Immature natural killer cell (primary cell): Measurements from ENCODE around the gene GSTA4. TPM values are rescaled to one million over a fixed set of nuclear protein-coding genes. Genes with fewer than 3 reads are reported as not detected.

Source experiments
- DNase-seq, 3 donors: peaks; one replicate each; pipeline ENCODE4 v3.0.0; 2022; ENCODE audit warnings: mixed read lengths in 1 of 3
- H3K27ac Mint-ChIP-seq, 6 donors: one replicate each; pipeline ENCODE4 v1.8.0; 2020; ENCODE audit warnings: mixed read lengths in 6 of 6, mild to moderate bottlenecking in 5 of 6, inconsistent platforms in 4 of 6, moderate library complexity in 3 of 6
- H3K27me3 Mint-ChIP-seq, 3 donors: one replicate each; pipeline ENCODE4 v1.8.0; 2020 to 2021; ENCODE audit warnings: low read depth in 3 of 3, mild to moderate bottlenecking in 3 of 3, mixed read lengths in 3 of 3, moderate library complexity in 3 of 3, inconsistent platforms in 1 of 3
- H3K36me3 Mint-ChIP-seq, 3 donors: one replicate each; pipeline ENCODE4 v1.8.0; 2020; ENCODE audit warnings: mixed read lengths in 3 of 3, inconsistent platforms in 2 of 3, mild to moderate bottlenecking in 2 of 3
- H3K4me1 Mint-ChIP-seq, 2 donors: one replicate each; pipeline ENCODE4 v1.8.0; 2020; ENCODE audit warnings: inconsistent platforms in 2 of 2, mild to moderate bottlenecking in 2 of 2, mixed read lengths in 2 of 2, moderate library complexity in 1 of 2
- H3K4me3 Mint-ChIP-seq, 5 donors: one replicate each; pipeline ENCODE4 v1.8.0; 2020; ENCODE audit warnings: mild to moderate bottlenecking in 5 of 5, mixed read lengths in 5 of 5, inconsistent platforms in 3 of 5, moderate library complexity in 3 of 5
- H3K9me3 Mint-ChIP-seq, 6 donors: one replicate each; pipeline ENCODE4 v1.8.0; 2020; ENCODE audit warnings: mild to moderate bottlenecking in 6 of 6, mixed read lengths in 6 of 6, inconsistent platforms in 4 of 6, moderate library complexity in 3 of 6
- polyA plus RNA-seq, 3 donors: library from polyadenylated mRNA; unstranded; fragments of 300-500 nt; fragmentation: Illumina TruSeq; gene quantifications; one replicate each; pipeline ENCODE4 v1.2.3, GENCODE V29; 2021

The GSTA4 gene
- polyA plus RNA-seq, 3 donors from 2014 or later, result 5.3 to 6.4 TPM; not detected in 1

DNA sequence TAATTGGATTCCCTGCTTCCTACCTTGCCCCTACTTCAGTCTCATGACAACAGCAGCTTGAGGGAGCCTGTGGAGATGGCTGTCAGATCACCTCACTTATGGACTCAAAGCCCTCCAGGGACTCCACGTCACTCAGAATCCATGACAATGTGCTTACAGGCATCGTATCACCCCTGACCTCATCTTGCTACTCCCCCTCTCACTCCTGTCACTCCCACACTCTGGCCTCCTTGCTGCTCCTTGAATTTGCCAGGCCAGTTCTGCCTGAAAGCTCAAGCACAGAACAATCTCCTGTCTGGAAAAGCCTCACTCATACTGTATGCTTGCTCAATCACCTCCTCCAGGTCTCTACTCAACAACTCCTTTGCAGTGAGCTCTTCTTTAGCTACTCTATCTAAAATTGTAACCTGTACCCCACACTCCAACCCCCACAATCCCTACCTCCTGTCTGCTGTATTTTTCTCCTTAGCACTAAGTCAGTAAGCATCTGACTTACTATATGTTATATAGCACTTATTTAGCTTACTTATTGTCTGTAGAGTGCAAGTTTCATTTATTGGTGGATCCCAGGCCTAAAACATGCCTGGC, 10.7 kb upstream of the GSTA4 start:
- Mint-ChIP-seq H3K4me1 (no peaks in the 10 kb centered on the region), H3K27ac (peak overlapping the region in 1 of 6 donors; percentile 10), H3K36me3 (peaks cover 36 to 63% (median 42%) of the 10 kb centered on the region in 3 donors), H3K4me3 (no peak overlapping the region), H3K9me3 (no peaks in the 10 kb centered on the region), H3K27me3 (peaks cover 0 to 2% (median 0%) of the 10 kb centered on the region in 3 donors)
- no peak for DNase-seq

DNA sequence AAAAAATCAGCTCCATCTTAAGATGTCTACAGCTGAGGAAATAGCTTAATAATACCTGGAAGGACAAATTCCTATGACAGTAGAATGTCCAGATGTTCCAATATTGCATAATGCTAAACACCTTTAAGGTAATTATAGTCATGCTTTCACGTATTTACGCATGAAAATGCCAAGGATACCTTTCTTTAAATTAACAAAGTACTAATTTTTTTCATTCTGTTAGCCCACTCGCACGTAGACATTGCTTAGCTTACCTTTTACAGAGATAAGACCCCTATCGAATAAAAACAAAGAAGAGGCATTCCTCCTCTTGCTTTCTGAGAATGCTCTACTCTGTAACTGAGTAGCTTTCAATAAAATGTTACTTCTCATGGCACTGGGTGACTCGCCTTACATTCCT, 4.4 kb upstream of the GSTA4 start:
- DNase-seq, result no peak
- Mint-ChIP-seq H3K36me3 (peaks cover 4 to 9% (median 6%) of the 10 kb centered on the region in 3 donors), H3K27me3 (peaks cover 17 to 26% (median 20%) of the 10 kb centered on the region in 3 donors), H3K4me3 (no peak overlapping the region), H3K27ac (no peak overlapping the region), H3K4me1 (peaks cover 22 to 29% of the 10 kb centered on the region in 2 donors), H3K9me3 (peaks cover 0 to 6% (median 0%) of the 10 kb centered on the region in 6 donors)

DNA sequence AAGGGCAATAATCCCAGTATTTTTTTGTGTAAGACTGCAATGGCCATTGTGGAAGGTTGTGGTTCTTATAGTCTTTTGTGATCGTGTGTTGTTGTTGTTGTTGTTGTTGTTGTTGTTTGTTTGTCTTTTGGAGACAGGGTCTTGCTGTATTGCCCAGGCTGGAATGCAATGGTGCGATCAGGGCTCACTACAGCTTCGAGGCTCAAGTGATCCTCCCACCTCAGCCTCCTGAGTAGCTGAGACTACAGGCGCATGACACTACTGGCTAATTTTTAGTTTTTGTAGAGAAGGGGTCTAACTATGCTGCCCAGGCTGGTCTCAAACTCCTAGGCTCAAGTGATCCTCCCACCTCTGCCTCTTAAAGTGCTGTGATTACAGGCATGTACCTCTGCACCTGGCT, 3.5 kb upstream of the GSTA4 start:
- Mint-ChIP-seq H3K4me1 (peaks cover 23 to 38% of the 10 kb centered on the region in 2 donors), H3K27me3 (peaks cover 18 to 28% (median 22%) of the 10 kb centered on the region in 3 donors), H3K9me3 (peaks cover 0 to 6% (median 0%) of the 10 kb centered on the region in 6 donors), H3K4me3 (no peak overlapping the region), H3K27ac (no peak overlapping the region), H3K36me3 (peaks cover 0 to 4% (median under 1%) of the 10 kb centered on the region in 3 donors)
- DNase-seq, result no peak

DNA sequence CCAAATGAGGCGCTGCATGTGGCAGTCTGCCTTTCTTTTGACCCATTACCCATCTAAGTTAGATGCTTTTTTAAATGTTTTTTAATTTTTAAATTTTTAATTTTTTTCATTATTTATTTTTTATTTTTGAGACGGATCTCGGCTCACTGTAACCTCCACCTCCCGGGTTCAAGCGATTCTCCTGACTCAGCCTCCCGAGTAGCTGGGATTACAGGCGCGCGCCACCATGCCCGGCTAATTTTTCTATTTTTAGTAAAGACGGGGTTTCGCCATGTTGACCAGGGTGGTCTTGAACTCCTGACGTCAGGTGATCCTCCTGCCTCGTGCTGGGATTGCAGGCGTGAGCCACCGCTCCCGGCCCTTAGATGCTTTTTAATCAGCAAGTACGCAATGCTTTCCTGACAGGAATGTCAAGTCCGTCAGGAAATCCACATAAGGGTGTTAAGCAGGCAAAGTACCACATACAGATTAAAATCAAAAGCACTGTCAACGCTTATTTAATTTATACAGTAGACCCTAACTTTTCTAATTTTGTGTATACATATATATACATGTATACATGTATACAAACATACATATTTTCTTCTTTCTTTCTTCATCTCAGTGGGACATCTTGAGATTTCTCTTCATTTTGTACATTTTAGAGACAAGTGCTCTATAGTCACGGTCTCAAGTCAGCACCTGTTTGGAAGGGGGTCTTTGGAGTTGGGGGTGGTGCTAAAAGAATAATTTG, 995 bp upstream of the GSTA4 start:
- H3K27ac Mint-ChIP-seq, result peak overlapping the region; percentile 88 to 100 (median 97)
- H3K4me3 Mint-ChIP-seq, result peak overlapping the region; percentile 90 to 99 (median 92)
- peaks cover 0 to 4% (median 2%) of the 10 kb centered on the region in 3 donors for H3K36me3 Mint-ChIP-seq
- H3K27me3 Mint-ChIP-seq, result peaks cover 18 to 28% (median 22%) of the 10 kb centered on the region in 3 donors
- H3K4me1 Mint-ChIP-seq, result peaks cover 23 to 41% of the 10 kb centered on the region in 2 donors
- H3K9me3 Mint-ChIP-seq, result peaks cover 0 to 6% (median 0%) of the 10 kb centered on the region in 6 donors
- peak in 2 of 3 donors; percentile 38 to 45 for DNase-seq

DNA sequence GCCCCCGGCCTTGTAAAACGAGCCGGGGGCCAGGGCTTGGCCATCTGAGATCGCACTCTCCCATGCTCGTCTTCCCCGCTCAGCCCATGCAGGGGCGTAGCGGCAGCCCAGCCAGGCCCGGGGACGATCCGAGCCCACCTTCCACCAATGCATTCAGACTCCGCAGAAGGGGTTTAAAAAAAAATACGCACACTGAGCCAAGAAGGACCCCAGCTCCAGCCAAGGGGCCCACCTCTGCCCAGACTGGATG, 320 bp downstream of the GSTA4 start:
- no peak for DNase-seq
- Mint-ChIP-seq H3K27ac (peak overlapping the region; percentile 88 to 100 (median 97)), H3K4me3 (peak overlapping the region; percentile 90 to 99 (median 92)), H3K36me3 (peaks cover 4 to 6% (median 4%) of the 10 kb centered on the region in 3 donors), H3K4me1 (peaks cover 23 to 41% of the 10 kb centered on the region in 2 donors), H3K27me3 (peaks cover 18 to 26% (median 22%) of the 10 kb centered on the region in 3 donors), H3K9me3 (peaks cover 0 to 6% (median 0%) of the 10 kb centered on the region in 6 donors)

DNA sequence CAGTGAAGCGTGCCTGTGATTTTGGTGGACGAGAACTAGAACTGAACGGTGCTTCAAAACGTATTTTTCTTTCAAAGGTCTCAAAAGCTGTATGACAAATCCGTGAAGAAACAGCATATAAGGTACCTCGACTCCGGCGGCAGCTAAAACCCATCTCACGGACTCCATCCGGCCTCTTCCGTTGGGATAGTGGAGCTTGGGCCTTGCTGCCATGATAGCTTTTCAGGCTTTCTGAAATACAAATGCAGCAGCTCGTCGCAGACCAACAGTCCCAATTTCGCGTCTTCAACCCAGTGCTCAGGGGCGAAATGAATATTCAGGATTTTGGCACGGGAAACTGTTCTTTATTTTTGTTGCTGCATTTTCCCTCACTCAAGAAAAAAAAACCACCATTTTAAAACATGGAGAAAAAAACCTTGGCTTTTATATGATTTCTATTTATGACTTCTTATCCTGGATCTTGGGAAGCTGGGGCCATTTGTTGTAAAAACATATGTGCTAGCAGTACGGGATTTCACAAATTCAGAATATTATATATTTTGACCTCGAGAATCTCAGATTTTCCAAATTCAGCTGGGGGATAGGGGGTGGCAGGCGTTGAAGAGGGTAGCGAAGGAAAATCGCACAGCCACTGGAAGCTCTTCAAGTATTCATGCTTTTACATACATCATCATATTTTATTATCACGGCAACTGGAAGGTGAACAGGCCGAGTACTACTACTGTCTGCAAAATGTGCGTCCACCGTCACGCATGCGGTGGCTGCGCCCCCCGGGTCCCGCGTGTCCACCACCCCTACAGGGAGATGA, 849 bp downstream of the GSTA4 start:
- peaks cover 4 to 8% (median 6%) of the 10 kb centered on the region in 3 donors for H3K36me3 Mint-ChIP-seq
- peak overlapping the region; percentile 88 to 100 (median 97) for H3K27ac Mint-ChIP-seq
- peaks cover 0 to 6% (median 0%) of the 10 kb centered on the region in 6 donors for H3K9me3 Mint-ChIP-seq
- peaks cover 18 to 26% (median 22%) of the 10 kb centered on the region in 3 donors for H3K27me3 Mint-ChIP-seq
- peaks cover 23 to 41% of the 10 kb centered on the region in 2 donors for H3K4me1 Mint-ChIP-seq
- H3K4me3 Mint-ChIP-seq, result peak overlapping the region; percentile 90 to 99 (median 92)
- DNase-seq, result no peak

DNA sequence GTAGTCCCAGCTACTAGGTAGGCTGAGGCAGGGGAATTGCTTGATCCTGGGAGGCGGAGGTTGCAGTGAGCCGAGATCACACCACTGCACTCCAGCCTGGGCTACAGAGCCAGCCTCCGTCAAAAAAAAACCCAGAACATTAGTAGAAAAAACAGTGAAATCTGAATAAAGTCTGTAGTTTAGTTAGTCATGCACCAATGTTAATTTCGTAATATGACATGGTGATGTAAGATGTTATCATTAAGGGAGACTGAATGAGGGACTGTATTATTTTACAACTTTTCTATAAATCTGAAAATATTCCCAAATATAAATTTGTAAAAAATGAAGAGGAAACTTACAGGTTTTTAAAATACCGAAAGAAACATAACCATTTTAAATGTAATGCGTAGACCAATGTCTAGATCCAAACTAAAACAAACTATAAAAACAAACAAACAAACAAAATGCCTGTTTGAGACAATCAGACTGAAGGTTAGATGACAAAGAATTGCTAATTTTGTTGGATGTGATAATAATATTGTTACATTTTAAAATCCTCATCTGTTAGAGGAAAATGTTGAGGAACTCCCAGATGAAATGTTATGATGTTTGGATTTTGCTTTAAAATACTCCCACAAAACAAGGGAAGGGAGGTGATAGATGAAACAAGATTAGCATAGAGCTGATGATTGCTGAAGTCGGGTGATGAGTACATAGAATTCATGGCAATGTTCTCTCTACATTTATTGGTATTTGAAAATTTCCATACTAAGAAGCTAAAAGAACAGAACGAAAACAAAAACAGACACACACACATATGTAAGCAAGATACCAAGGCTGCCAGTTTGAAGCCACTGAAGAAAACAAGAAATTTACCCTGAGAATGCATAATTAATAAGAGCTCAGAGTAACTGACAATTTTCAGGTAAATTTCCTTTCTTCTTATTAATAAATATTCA, 1.8 kb downstream of the GSTA4 start:
- H3K4me1 Mint-ChIP-seq, result peaks cover 23 to 43% of the 10 kb centered on the region in 2 donors
- DNase-seq, result no peak
- H3K27ac Mint-ChIP-seq, result no peak overlapping the region
- peaks cover 0 to 6% (median 0%) of the 10 kb centered on the region in 6 donors for H3K9me3 Mint-ChIP-seq
- peaks cover 16 to 30% (median 22%) of the 10 kb centered on the region in 3 donors for H3K27me3 Mint-ChIP-seq
- H3K36me3 Mint-ChIP-seq, result peaks cover 6 to 13% (median 9%) of the 10 kb centered on the region in 3 donors
- H3K4me3 Mint-ChIP-seq, result peak overlapping the region in 4 of 5 donors; percentile 36 to 57 (median 44)

DNA sequence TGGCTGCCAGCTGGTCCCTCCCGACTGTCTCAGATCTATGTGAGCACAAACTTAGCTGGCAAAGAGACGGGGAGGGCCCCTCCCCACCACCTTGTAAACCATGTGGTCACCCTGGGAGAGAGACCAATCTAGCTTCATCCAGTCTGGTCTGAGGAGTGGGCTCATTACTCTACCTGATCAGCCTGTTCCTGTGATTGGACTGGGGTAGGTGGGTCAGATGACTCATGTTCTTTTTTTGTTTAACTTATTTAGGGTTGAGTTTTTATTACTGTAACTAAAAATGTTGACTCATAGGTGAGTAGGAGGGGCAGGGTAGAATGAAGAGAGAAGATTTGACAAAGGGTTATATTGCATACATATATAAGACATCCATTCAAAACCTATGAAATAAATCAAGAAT, 4.7 kb downstream of the GSTA4 start:
- peaks cover 0 to 2% (median 0%) of the 10 kb centered on the region in 6 donors for H3K9me3 Mint-ChIP-seq
- H3K4me1 Mint-ChIP-seq, result peaks cover 13 to 30% of the 10 kb centered on the region in 2 donors
- peaks cover 8 to 16% (median 11%) of the 10 kb centered on the region in 3 donors for H3K27me3 Mint-ChIP-seq
- no peak overlapping the region for H3K27ac Mint-ChIP-seq
- peaks cover 6 to 10% (median 9%) of the 10 kb centered on the region in 3 donors for H3K36me3 Mint-ChIP-seq
- DNase-seq, result no peak
- H3K4me3 Mint-ChIP-seq, result no peak overlapping the region

DNA sequence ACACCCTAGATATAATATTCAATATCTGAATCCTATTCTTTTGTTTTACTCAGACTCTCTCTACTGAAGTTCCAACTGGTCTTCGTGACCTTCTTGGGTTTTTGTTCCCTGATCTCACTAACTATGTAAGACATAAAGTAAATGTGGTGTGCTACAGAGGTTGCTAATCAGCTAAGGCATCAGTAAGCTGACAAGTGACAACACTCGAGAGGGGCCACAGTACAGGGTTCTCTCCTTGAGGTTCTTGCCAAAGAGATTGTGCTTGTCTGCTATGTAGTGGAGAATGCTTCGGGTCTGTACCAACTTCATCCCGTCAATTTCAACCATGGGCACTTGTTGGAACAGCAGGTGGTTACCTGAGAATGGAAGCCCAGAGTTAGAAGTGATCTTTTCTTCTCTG, 9.9 kb downstream of the GSTA4 start:
- DNase-seq, result no peak
- Mint-ChIP-seq H3K27me3 (peaks cover 8 to 17% (median 14%) of the 10 kb centered on the region in 3 donors), H3K9me3 (no peaks in the 10 kb centered on the region), H3K4me1 (peaks cover 31 to 39% of the 10 kb centered on the region in 2 donors), H3K36me3 (peaks cover 5 to 16% (median 10%) of the 10 kb centered on the region in 3 donors), H3K4me3 (peak overlapping the region in 4 of 5 donors; percentile 70 to 77 (median 72)), H3K27ac (no peak overlapping the region)

DNA sequence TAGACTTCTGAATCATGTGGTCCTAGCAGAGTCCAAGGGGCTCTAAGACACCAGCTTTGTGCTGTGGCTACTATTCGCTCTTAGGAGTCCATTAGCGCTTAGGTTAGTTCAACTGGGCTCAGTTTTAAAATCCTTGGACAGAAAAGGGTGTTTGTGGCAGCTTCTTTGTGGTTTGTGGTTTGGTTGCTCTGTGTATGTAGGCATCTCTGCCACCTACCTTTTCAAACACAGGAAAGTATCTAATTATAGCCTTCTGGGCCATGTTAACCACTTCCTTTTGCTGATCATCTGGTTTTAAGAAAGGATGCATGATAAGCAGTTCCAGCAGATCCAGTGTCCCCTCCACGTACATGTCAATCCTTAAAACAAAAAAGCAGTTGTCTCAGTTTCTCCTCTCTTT, 10.8 kb downstream of the GSTA4 start:
- peaks cover 1 to 15% (median 8%) of the 10 kb centered on the region in 3 donors for H3K36me3 Mint-ChIP-seq
- peaks cover 31 to 39% of the 10 kb centered on the region in 2 donors for H3K4me1 Mint-ChIP-seq
- peak; percentile 72 to 77 (median 76) for DNase-seq
- H3K4me3 Mint-ChIP-seq, result peak overlapping the region; percentile 67 to 77 (median 71)
- peak overlapping the region in 3 of 6 donors; percentile 1 to 29 (median 6) for H3K27ac Mint-ChIP-seq
- no peaks in the 10 kb centered on the region for H3K9me3 Mint-ChIP-seq
- peaks cover 8 to 17% (median 14%) of the 10 kb centered on the region in 3 donors for H3K27me3 Mint-ChIP-seq

DNA sequence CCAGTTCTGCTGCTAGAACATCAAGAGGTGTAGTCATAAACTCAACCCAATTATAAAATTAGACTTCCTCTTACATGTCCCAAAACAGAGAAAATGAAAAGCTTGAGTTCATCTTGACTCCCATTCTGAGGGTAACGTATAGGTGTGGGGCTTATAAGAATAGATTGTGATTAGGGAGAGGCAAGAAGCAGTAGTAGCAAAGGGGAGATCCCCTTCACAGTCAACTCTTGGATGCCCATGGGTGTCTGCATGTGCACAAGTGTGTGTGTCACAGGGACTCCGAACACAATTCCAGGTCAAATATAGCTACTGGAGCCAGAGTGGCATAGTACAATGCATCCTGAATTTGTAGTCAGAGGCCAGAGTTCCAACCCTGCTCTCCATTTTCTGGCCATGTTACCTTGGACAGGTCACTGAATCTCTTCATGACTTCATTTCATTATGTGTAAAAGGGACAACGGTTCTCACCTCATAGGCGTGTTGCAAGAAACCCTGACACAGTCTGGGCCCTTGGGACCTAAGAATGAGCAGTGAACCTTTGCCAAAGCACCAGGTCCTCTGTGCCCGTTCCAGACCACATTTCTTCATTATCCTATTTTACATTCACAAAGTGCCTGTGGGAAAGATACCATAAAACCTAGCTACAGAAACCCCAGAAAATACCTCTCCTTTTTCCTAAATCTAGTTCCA, 11.8 kb downstream of the GSTA4 start:
- Mint-ChIP-seq H3K4me1 (peaks cover 31 to 38% of the 10 kb centered on the region in 2 donors), H3K4me3 (peak overlapping the region in 4 of 5 donors; percentile 67 to 77 (median 72)), H3K36me3 (peaks cover 0 to 8% (median 6%) of the 10 kb centered on the region in 3 donors), H3K27me3 (peaks cover 10 to 14% (median 14%) of the 10 kb centered on the region in 3 donors), H3K27ac (no peak overlapping the region), H3K9me3 (no peaks in the 10 kb centered on the region)
- DNase-seq, result no peak

DNA sequence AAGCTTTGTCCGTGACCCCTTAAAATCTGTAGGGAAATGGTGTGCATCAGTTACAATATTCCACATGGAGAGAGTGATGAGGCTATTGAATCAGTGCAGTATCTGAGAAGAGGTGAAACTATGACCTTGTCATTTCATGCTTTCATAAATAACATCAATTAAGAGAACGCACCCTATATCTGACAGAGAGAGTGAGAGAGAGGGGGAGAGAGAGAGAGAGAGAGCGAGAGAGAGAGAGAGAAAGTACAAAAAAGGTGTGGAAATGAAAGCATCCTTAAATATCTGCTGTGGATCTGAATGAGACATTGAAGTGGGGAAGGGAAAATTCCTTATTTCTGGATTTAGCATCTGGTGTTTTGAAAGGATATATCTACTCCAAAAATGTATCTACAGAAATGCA, 12.4 kb downstream of the GSTA4 start:
- H3K4me3 Mint-ChIP-seq, result peak overlapping the region in 1 of 5 donors; percentile 33
- no peak for DNase-seq
- no peaks in the 10 kb centered on the region for H3K9me3 Mint-ChIP-seq
- no peak overlapping the region for H3K27ac Mint-ChIP-seq
- peaks cover 31 to 33% of the 10 kb centered on the region in 2 donors for H3K4me1 Mint-ChIP-seq
- H3K27me3 Mint-ChIP-seq, result peaks cover 10 to 14% (median 14%) of the 10 kb centered on the region in 3 donors
- H3K36me3 Mint-ChIP-seq, result peaks cover 0 to 8% (median 6%) of the 10 kb centered on the region in 3 donors
